Gastroesophageal sphincter (tissue), 4 donors: ENCODE data around the gene KLK14. TPM values are rescaled to one million over a fixed set of nuclear protein-coding genes. Genes with fewer than 3 reads are reported as not detected.
A peak's percentile ranks its signal among the peaks of the same experiment; 100 is the strongest.

Source experiments
- ATAC-seq: fragments of 150-250 bp; one replicate; pipeline ENCODE4 v1.9.1; 2016; ENCODE audit warnings: mild to moderate bottlenecking, moderate library complexity
- H3K27ac ChIP-seq, 4 donors: fragments of 200-600 bp; sonication (generic) in 3 of 4; 1 replicate in 3 of 4; 2 replicates in 1 of 4; pipeline ENCODE4 v1.5.1; 2016 to 2019
- H3K27me3 ChIP-seq: fragments of 200-600 bp; sonication (generic); one replicate; pipeline ENCODE4 v1.5.1; 2019
- H3K36me3 ChIP-seq, 2 donors: fragments of 200-600 bp; sonication (generic); one replicate each; pipeline ENCODE4 v1.5.1; 2019; ENCODE audit warnings: control low read depth in 1 of 2
- H3K4me1 ChIP-seq, 3 donors: fragments of 200-600 bp; sonication (generic); 1 replicate in 2 of 3; 2 replicates in 1 of 3; pipeline ENCODE4 v1.5.1; 2016 to 2019; ENCODE audit warnings: control low read depth in 2 of 3
- H3K4me3 ChIP-seq, 2 donors: fragments of 200-600 bp; sonication (generic); one replicate each; pipeline ENCODE4 v1.5.1; 2019; ENCODE audit warnings: mild to moderate bottlenecking in 1 of 2, moderate library complexity in 1 of 2
- H3K9me3 ChIP-seq, 3 donors: fragments of 200-600 bp; sonication (generic); one replicate each; pipeline ENCODE4 v1.5.1; 2017 to 2019; ENCODE audit warnings: control low read depth in 2 of 3
- EP300 ChIP-seq: sonication (generic); formaldehyde crosslinking; IDR thresholded peaks from one replicate; pipeline ENCODE4 v1.6.1; 2017; ENCODE audit warnings: antibody characterized with exemption, mild to moderate bottlenecking
- POLR2A ChIP-seq, 2 donors: fragments of 450-650 bp; IDR thresholded peaks; one replicate each; pipeline ENCODE4 v1.6.1; 2017; ENCODE audit warnings: antibody characterized with exemption in 2 of 2, mild to moderate bottlenecking in 2 of 2, moderate library complexity in 1 of 2
- POLR2AphosphoS5 ChIP-seq: sonication (generic); formaldehyde crosslinking; IDR thresholded peaks from one replicate; pipeline ENCODE4 v1.6.1; 2017; ENCODE audit warnings: antibody characterized with exemption
- WGBS, 2 donors: methylation state at CpG; one replicate each; pipeline ENCODE4 v1.1.5; 2018; ENCODE audit warnings: low coverage in 1 of 2; 5-methylcytosine and 5-hydroxymethylcytosine counted together
- total RNA-seq, 4 donors: library from RNA; depleted of rRNA; stranded (reverse); fragments of >200 nt; gene quantifications; one replicate each; pipeline ENCODE4 v1.1.0, GENCODE V29; 2016
- TF ChIP-seq, protein P1 (sequence below), 4 experiments: fragments of 200-600 bp in 2 of 4; fragments of 450-650 bp in 2 of 4; sonication (generic) in 1 of 4; IDR thresholded peaks; one replicate each; pipeline ENCODE4 v1.5.1; 2017 to 2019; ENCODE audit warnings: antibody characterized with exemption in 4 of 4, mild to moderate bottlenecking in 2 of 4, moderate library complexity in 2 of 4

KLK14 gene
- total RNA-seq, 4 donors from 2014 or later: not detected

DNA sequence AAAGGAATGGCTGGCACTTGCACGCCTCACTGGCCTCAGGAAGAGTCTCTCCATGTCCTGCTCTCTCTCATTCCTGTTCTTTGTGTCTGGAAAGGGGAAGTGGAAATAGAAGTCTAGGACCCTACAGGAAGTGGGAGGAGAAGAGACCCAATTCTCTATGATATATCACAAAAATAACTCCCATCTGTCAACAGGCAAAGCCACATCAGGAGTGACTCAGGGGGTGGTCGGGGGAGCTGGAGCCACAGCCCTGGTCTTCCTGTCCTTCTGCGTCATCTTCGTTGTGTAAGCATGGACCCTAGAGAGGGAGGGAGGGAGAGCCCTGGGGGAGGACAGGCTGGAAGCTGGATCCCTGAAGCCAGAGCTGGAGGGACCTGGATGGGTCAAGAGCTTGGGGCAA, 45.1 kb upstream of the KLK14 start:
- TF ChIP-seq EP300 (no peak), POLR2A (IDR thresholded peaks at IDR 0.05) (peak in 1 of 2 donors; percentile 14)
- Histone ChIP-seq H3K4me1 (no peaks in the 10 kb centered on the region), H3K27me3 (peaks cover 71% of the 10 kb centered on the region), H3K36me3 (no peaks in the 10 kb centered on the region), H3K9me3 (no peaks in the 10 kb centered on the region), H3K27ac (peak overlapping the region in 1 of 4 donors; percentile 35), H3K4me3 (no peak overlapping the region)
- WGBS, 2 donors: 56 to 75% methylated on average over 4 of the region's 4 CpGs
- peak; percentile 35 for ATAC-seq

DNA sequence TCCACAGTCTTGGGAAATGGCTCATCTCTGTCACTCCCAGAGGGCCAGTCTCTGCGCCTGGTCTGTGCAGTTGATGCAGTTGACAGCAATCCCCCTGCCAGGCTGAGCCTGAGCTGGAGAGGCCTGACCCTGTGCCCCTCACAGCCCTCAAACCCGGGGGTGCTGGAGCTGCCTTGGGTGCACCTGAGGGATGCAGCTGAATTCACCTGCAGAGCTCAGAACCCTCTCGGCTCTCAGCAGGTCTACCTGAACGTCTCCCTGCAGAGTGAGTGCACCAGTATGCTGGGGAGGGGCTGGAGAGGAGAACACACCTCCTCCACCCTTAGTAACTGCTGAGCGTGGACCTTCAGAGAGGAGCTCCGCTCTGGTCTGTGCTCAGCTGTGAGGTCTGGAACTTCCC, 44.3 kb upstream of the KLK14 start:
- ATAC-seq: no peak
- Histone ChIP-seq H3K4me1 (no peaks in the 10 kb centered on the region), H3K27me3 (peaks cover 73% of the 10 kb centered on the region), H3K4me3 (peak overlapping the region in 1 of 2 donors; percentile 30), H3K9me3 (no peaks in the 10 kb centered on the region), H3K27ac (peak overlapping the region in 1 of 4 donors; percentile 6), H3K36me3 (no peaks in the 10 kb centered on the region)
- TF ChIP-seq, protein P1, sequence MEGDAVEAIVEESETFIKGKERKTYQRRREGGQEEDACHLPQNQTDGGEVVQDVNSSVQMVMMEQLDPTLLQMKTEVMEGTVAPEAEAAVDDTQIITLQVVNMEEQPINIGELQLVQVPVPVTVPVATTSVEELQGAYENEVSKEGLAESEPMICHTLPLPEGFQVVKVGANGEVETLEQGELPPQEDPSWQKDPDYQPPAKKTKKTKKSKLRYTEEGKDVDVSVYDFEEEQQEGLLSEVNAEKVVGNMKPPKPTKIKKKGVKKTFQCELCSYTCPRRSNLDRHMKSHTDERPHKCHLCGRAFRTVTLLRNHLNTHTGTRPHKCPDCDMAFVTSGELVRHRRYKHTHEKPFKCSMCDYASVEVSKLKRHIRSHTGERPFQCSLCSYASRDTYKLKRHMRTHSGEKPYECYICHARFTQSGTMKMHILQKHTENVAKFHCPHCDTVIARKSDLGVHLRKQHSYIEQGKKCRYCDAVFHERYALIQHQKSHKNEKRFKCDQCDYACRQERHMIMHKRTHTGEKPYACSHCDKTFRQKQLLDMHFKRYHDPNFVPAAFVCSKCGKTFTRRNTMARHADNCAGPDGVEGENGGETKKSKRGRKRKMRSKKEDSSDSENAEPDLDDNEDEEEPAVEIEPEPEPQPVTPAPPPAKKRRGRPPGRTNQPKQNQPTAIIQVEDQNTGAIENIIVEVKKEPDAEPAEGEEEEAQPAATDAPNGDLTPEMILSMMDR (IDR thresholded peaks at IDR 0.05): no peak
- TF ChIP-seq EP300 (no peak), POLR2AphosphoS5 (no peak), POLR2A (IDR thresholded peaks at IDR 0.05) (no peak)
- 50 to 70% methylated on average over 2 of the region's 6 CpGs for WGBS, 2 donors

DNA sequence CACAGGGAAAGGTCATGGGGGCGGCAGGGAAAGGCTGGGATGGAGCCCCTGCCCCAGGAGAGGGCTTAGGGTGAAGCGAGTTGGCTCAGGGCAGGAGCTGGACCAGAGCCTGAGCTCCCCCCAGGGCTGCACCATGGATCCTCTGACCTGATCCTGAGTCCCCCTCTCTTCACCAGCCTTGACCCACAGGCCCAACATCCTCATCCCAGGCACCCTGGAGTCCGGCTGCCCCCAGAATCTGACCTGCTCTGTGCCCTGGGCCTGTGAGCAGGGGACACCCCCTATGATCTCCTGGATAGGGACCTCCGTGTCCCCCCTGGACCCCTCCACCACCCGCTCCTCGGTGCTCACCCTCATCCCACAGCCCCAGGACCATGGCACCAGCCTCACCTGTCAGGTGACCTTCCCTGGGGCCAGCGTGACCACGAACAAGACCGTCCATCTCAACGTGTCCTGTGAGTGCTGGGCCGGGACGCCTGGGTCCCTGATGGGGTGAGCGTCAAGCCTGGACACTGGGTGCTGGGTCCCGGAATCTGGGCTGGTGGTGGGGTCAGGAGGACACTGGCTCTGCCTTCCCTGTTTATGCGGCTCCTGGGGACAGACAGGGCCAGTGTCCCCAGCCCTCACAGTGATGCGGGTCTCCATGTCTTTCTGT, 42.9 kb upstream of the KLK14 start:
- TF ChIP-seq POLR2AphosphoS5 (no peak), POLR2A (IDR thresholded peaks at IDR 0.05) (no peak), EP300 (no peak)
- TF ChIP-seq, protein P1 (IDR thresholded peaks at IDR 0.05): no peak
- Histone ChIP-seq H3K4me3 (peak overlapping the region in 1 of 2 donors; percentile 30), H3K27me3 (peaks cover 58% of the 10 kb centered on the region), H3K9me3 (no peaks in the 10 kb centered on the region), H3K4me1 (no peaks in the 10 kb centered on the region), H3K27ac (peak overlapping the region in 3 of 4 donors; percentile 7 to 62 (median 54)), H3K36me3 (no peaks in the 10 kb centered on the region)
- WGBS, 2 donors: 80% methylated on average over 2 of the region's 16 CpGs; no CpG with 5 or more reads in 1 of the 2 donors
- no peak for ATAC-seq

DNA sequence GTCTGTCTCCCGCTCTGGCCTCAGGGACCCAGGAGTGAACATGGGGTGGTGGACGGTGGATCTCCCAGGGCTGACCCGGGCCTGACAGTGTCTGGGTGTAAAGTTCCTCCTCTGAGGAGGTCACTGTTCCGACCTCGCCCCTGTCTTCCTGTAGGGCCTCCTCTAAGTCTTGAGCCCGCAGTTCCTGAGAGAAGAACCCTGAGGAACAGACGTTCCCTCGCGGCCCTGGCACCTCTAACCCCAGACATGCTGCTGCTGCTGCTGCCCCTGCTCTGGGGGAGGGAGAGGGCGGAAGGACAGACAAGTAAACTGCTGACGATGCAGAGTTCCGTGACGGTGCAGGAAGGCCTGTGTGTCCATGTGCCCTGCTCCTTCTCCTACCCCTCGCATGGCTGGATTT, 42.0 kb upstream of the KLK14 start, which contains the start of gene SIGLEC9:
Gene SIGLEC9, plus strand, starts transcription at position 178 of the 400 bp plus-strand sequence. Its CDS starts 69 bp downstream, at position 247.
- ATAC-seq: peak; percentile 39
- WGBS, 2 donors: 60% methylated on average over 2 of the region's 14 CpGs; no CpG with 5 or more reads in 1 of the 2 donors
- H3K9me3 ChIP-seq: no peaks in the 10 kb centered on the region
- H3K4me1 ChIP-seq: no peaks in the 10 kb centered on the region
- peak within 1 kb of the TSS in 3 of 4 donors; percentile 7 to 62 (median 54) for H3K27ac ChIP-seq
- peaks cover 50% of the 10 kb centered on the region for H3K27me3 ChIP-seq
- peak within 1 kb of the TSS in 1 of 2 donors; percentile 30 for H3K4me3 ChIP-seq
- TF ChIP-seq, protein P1 (IDR thresholded peaks at IDR 0.05): no peak
- no peak for TF ChIP-seq EP300
- no peak for TF ChIP-seq POLR2AphosphoS5
- peak; percentile 27 to 41 for TF ChIP-seq POLR2A (IDR thresholded peaks at IDR 0.05)
- no peaks in the 10 kb centered on the region for H3K36me3 ChIP-seq

DNA sequence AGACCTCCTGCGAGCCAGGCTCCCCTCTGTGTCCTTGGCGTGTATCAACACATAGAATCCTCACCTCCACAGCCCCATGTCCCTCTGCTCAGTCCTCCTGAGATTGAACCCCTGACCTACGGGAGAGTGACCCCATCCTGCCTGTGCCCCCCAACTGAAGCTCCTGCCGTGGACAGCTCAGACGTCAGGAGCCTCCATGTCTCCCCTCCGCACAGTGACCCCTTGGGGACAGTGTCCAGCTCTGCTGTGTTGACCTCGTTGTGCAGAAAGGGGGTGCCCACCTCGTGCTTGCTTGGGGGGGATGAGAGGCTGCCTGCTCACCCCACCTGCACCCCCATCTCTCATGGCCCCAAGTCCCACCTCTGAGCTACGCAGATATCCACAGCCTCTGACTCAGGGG, 41.5 kb upstream of the KLK14 start:
- H3K27ac ChIP-seq: peak overlapping the region in 2 of 4 donors; percentile 29 to 62
- H3K4me3 ChIP-seq: no peak overlapping the region
- peaks cover 47% of the 10 kb centered on the region for H3K27me3 ChIP-seq
- no peaks in the 10 kb centered on the region for H3K4me1 ChIP-seq
- TF ChIP-seq POLR2AphosphoS5: no peak
- TF ChIP-seq EP300: no peak
- TF ChIP-seq, protein P1 (IDR thresholded peaks at IDR 0.05): no peak
- no peak for TF ChIP-seq POLR2A (IDR thresholded peaks at IDR 0.05)
- no peaks in the 10 kb centered on the region for H3K9me3 ChIP-seq
- no peaks in the 10 kb centered on the region for H3K36me3 ChIP-seq
- ATAC-seq: no peak
- 83% methylated on average over 2 of the region's 9 CpGs; no CpG with 5 or more reads in 1 of the 2 donors for WGBS, 2 donors
